ENCODE data around the gene EFTUD2.

EFTUD2 gene

GRCh38 chr17:44887971-44888954 lies 11.0 kb downstream of the EFTUD2 start:
- DNase-seq (ENCODE audit: low read depth): no peak

GRCh38 chr17:44887016-44887415 lies 12.2 kb downstream of the EFTUD2 start:
- no peak for DNase-seq (ENCODE audit: low read depth)

GRCh38 chr17:44884941-44885340 lies 14.3 kb downstream of the EFTUD2 start:
- DNase-seq (ENCODE audit: low read depth): no peak

GRCh38 chr17:44881145-44881544 lies 18.1 kb downstream of the EFTUD2 start:
- DNase-seq (ENCODE audit: low read depth): no peak

GRCh38 chr17:44880062-44880461 lies 19.2 kb downstream of the EFTUD2 start:
- DNase-seq (ENCODE audit: low read depth): no peak

GRCh38 chr17:44879376-44879775 lies 19.9 kb downstream of the EFTUD2 start:
- DNase-seq (ENCODE audit: low read depth): no peak

GRCh38 chr17:44878627-44879221 lies 20.5 kb downstream of the EFTUD2 start:
- no peak for DNase-seq (ENCODE audit: low read depth)

GRCh38 chr17:44877121-44877520 lies 22.1 kb downstream of the EFTUD2 start:
- DNase-seq (ENCODE audit: low read depth): no peak

- DNase-seq (ENCODE audit: low read depth): no peak
These were observed 23.5 kb downstream of the EFTUD2 start for GRCh38 chr17:44875761-44876160.

- no peak for DNase-seq (ENCODE audit: low read depth)
These were observed 27.0 kb downstream of the EFTUD2 start for GRCh38 chr17:44872131-44872768.

GRCh38 chr17:44871556-44871955 lies 27.7 kb downstream of the EFTUD2 start:
- no peak for DNase-seq (ENCODE audit: low read depth)

GRCh38 chr17:44867841-44868240 lies 31.4 kb downstream of the EFTUD2 start:
- DNase-seq (ENCODE audit: low read depth): no peak

- DNase-seq (ENCODE audit: low read depth): no peak
These were observed 33.3 kb downstream of the EFTUD2 start for GRCh38 chr17:44865931-44866330.

- DNase-seq (ENCODE audit: low read depth): peak; percentile 47
These were observed 34.0 kb downstream of the EFTUD2 start for GRCh38 chr17:44865231-44865660.

GRCh38 chr17:44864831-44865230 lies 34.4 kb downstream of the EFTUD2 start:
- no peak for DNase-seq (ENCODE audit: low read depth)

- DNase-seq (ENCODE audit: low read depth): no peak
These were observed 36.0 kb downstream of the EFTUD2 start for GRCh38 chr17:44863061-44863918.

- DNase-seq (ENCODE audit: low read depth): no peak
These were observed 36.8 kb downstream of the EFTUD2 start for GRCh38 chr17:44862278-44862914.

GRCh38 chr17:44859701-44860100 lies 39.5 kb downstream of the EFTUD2 start:
- DNase-seq (ENCODE audit: low read depth): no peak

GRCh38 chr17:44854192-44854591 lies 45.1 kb downstream of the EFTUD2 start:
- DNase-seq (ENCODE audit: low read depth): no peak

- DNase-seq (ENCODE audit: low read depth): no peak
These were observed 48.6 kb downstream of the EFTUD2 start for GRCh38 chr17:44850612-44851011.

- no peak for DNase-seq (ENCODE audit: low read depth)
These were observed 49.2 kb downstream of the EFTUD2 start for GRCh38 chr17:44850025-44850424.

All from activated T-cell treated with anti-CD3 and anti-CD28 coated beads for 48 hours (primary cell).